Liver (tissue), 2 donors: ENCODE results near the gene SMIM24.

Experiments used
- CTCF ChIP-seq: fragments of 150-350 bp; IDR thresholded peaks from 2 replicates; pipeline ENCODE4 v1.5.1; 2017; ENCODE audit warnings: improper control_type of control experiment, low read depth, low read length; ENCODE audit not compliant: missing input control
- REST ChIP-seq: IDR thresholded peaks from 2 replicates; pipeline ENCODE4 v1.6.1; 2016; ENCODE audit warnings: antibody characterized with exemption, mild to moderate bottlenecking
- ZBTB33 ChIP-seq: IDR thresholded peaks from 2 replicates; pipeline ENCODE4 v1.6.1; 2016; ENCODE audit warnings: antibody characterized with exemption
- donor health status: healthy.

- TF ChIP-seq CTCF = no peak
- no peak for TF ChIP-seq ZBTB33
- TF ChIP-seq REST = no peak
Observed at GRCh38 chr19:3452171-3452941, 28.0 kb downstream of the SMIM24 start.
